Activated T-cell treated with anti-CD3 and anti-CD28 coated beads, Interleukin-2, amount 50 U/mL, for 72 hours (primary cell): ENCODE results near the gene METTL13. TPM values are rescaled to one million over a fixed set of nuclear protein-coding genes. Genes with fewer than 3 reads are reported as not detected.

Experiments used
- total RNA-seq, 2 donors: library from RNA; stranded (reverse); gene quantifications; one replicate each; pipeline ENCODE4 v1.2.3, GENCODE V29; 2022

METTL13 gene
- total RNA-seq, 2 donors from 2014 or later: 38.0 to 46.4 TPM

Other genes starting within 250 kb of the METTL13 start
- under 1 TPM; 0.19 to 0.46 TPM for gene MYOCOS, start 159.4 kb upstream of the METTL13 start, total RNA-seq
- not detected for gene MYOC, start 129.0 kb upstream of the METTL13 start, total RNA-seq
- 10 to 100 TPM; 18.9 to 19.2 TPM for gene VAMP4, start 39.6 kb upstream of the METTL13 start, total RNA-seq
- 1 to 10 TPM; 1.5 to 3.4 TPM for gene DNM3, start 59.8 kb downstream of the METTL13 start, total RNA-seq